K562 (cell line): ENCODE results near the gene KDM2B.

ENCODE experiments used
- BRF1 ChIP-seq: IDR thresholded peaks from 3 replicates; pipeline ENCODE4 v1.6.1; 2011; ENCODE audit warnings: borderline replicate concordance, mild to moderate bottlenecking; ENCODE audit not compliant: insufficient read length; ENCODE audit errors: extremely low read depth
- EGR1 ChIP-seq: fragments of 450-650 bp; conservative IDR thresholded peaks from 2 replicates; pipeline ENCODE4 v1.6.1; 2017; ENCODE audit warnings: mild to moderate bottlenecking
- MAZ ChIP-seq, 2 experiments: fragments of 450-650 bp in 1 of 2; sonication (generic) in 1 of 2; formaldehyde crosslinking; IDR thresholded peaks in 1 of 2; conservative IDR thresholded peaks in 1 of 2; 2 replicates each; pipeline versions ENCODE4 v1.4.0 to v1.5.0; 2020; ENCODE audit warnings: mild to moderate bottlenecking in 1 of 2, missing genetic modification reagents in 1 of 2
- MYC ChIP-seq, 2 experiments: fragments of 250-450 bp in 1 of 2; sonication (Bioruptor Pico) in 1 of 2; IDR thresholded peaks; 2 replicates each; pipeline versions ENCODE4 v1.5.1 to v1.6.1; 2012 to 2021; ENCODE audit warnings: low read depth in 2 of 2, borderline replicate concordance in 1 of 2, improper control_type of control experiment in 1 of 2, low read length in 1 of 2, mild to moderate bottlenecking in 1 of 2, moderate library complexity in 1 of 2
- RBM39 ChIP-seq: fragments of 200-400 bp; formaldehyde crosslinking; optimal IDR thresholded peaks from 2 replicates; pipeline ENCODE3; 2018; ENCODE audit warnings: low read depth, low read length
- SRSF9 ChIP-seq: fragments of 200-400 bp; formaldehyde crosslinking; IDR thresholded peaks from 2 replicates; pipeline ENCODE4 v1.6.1; 2017; ENCODE audit warnings: low read depth, low read length, borderline replicate concordance
- ZNF408 ChIP-seq: fragments of 250-450 bp; sonication (Bioruptor Pico); IDR thresholded peaks from 2 replicates; pipeline ENCODE4 v1.4.0; 2020; ENCODE audit warnings: low read depth, mild to moderate bottlenecking, moderate library complexity
- ZNF695 ChIP-seq: fragments of 450-650 bp; formaldehyde crosslinking; IDR thresholded peaks from 2 replicates; pipeline ENCODE4 v1.4.0; 2020; ENCODE audit warnings: mild to moderate bottlenecking, moderate library complexity
- ZNF76 ChIP-seq: fragments of 250-450 bp; sonication (Bioruptor Pico); IDR thresholded peaks from 2 replicates; pipeline ENCODE4 v1.4.0; 2020; ENCODE audit warnings: mild to moderate bottlenecking, moderate library complexity, borderline replicate concordance
- TF ChIP-seq, protein P1 (sequence below): fragments of 250-450 bp; sonication (Bioruptor Pico); IDR thresholded peaks from 2 replicates; pipeline ENCODE4 v1.8.0; 2021; ENCODE audit warnings: borderline replicate concordance, mild to moderate bottlenecking, moderate library complexity; ENCODE audit not compliant: poor library complexity, severe bottlenecking
- TF ChIP-seq, protein P2 (sequence below), 3 experiments: IDR thresholded peaks in 2 of 3; conservative IDR thresholded peaks in 1 of 3; 2 replicates each; pipeline ENCODE4 v1.5.1; 2011 to 2012; ENCODE audit warnings: low read length in 3 of 3, mild to moderate bottlenecking in 3 of 3, control low read depth in 2 of 3, improper control_type of control experiment in 1 of 3, inconsistent platforms in 1 of 3, low read depth in 1 of 3, mixed read lengths in 1 of 3, moderate library complexity in 1 of 3; ENCODE audit not compliant: insufficient read depth in 2 of 3
- TF ChIP-seq, protein P3 (sequence below): sonication (generic); formaldehyde crosslinking; IDR thresholded peaks from 2 replicates; pipeline ENCODE4 v1.8.0; 2022; ENCODE audit warnings: mild to moderate bottlenecking, missing genetic modification reagents, borderline replicate concordance
- TF ChIP-seq, protein P4 (sequence below): fragments of 200-800 bp; sonication (Bioruptor generic); IDR thresholded peaks from 2 replicates; pipeline ENCODE4 v1.6.1; 2017; ENCODE audit warnings: missing genetic modification characterization, missing compliant biosample characterization
- TF ChIP-seq, protein P5 (sequence below): fragments of 250-450 bp; sonication (Bioruptor Pico); IDR thresholded peaks from 2 replicates; pipeline ENCODE4 v1.5.0; 2020; ENCODE audit warnings: mild to moderate bottlenecking, borderline replicate concordance

DNA sequence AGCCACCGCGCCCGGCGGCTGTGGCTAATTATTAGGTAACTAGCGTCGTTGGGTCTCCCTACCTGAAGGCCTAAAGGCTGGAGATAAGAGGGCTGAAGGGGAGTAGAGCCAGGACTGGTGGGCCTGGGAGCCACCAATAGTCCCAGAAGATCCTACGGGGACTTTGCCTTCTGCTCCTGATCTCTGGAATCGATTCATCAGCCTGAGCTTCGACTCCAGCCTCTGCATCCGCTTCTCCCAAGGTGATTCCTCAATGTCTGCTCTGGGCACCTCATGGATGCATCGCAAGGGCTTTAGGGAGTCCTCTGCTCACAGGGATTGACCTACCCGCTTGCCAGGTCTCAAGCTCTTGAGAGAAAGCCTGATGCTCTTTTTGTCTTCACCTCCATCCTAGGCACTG is 14.7 kb upstream of the KDM2B start:
- TF ChIP-seq SRSF9 (no peak), ZNF695 (CRISPR knock-in tag) (no peak), BRF1 (no peak), ZNF76 (CRISPR knock-in tag) (no peak), MYC (IDR thresholded peaks at IDR 0.05; ENCODE audit: low read depth, low read length) (no peak), MYC (CRISPR knock-in tag; IDR thresholded peaks at IDR 0.05; ENCODE audit: borderline replicate concordance, low read depth) (no peak), RBM39 (no peak), MAZ (CRISPR knock-in tag; conservative IDR thresholded peaks at IDR 0.05 in 1 of 2, IDR thresholded peaks at IDR 0.05 in 1 of 2) (no peak), ZNF408 (no peak), EGR1 (no peak)
- TF ChIP-seq, protein P1, sequence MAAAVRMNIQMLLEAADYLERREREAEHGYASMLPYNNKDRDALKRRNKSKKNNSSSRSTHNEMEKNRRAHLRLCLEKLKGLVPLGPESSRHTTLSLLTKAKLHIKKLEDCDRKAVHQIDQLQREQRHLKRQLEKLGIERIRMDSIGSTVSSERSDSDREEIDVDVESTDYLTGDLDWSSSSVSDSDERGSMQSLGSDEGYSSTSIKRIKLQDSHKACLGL (CRISPR knock-in tag), result no peak
- TF ChIP-seq, protein P2, sequence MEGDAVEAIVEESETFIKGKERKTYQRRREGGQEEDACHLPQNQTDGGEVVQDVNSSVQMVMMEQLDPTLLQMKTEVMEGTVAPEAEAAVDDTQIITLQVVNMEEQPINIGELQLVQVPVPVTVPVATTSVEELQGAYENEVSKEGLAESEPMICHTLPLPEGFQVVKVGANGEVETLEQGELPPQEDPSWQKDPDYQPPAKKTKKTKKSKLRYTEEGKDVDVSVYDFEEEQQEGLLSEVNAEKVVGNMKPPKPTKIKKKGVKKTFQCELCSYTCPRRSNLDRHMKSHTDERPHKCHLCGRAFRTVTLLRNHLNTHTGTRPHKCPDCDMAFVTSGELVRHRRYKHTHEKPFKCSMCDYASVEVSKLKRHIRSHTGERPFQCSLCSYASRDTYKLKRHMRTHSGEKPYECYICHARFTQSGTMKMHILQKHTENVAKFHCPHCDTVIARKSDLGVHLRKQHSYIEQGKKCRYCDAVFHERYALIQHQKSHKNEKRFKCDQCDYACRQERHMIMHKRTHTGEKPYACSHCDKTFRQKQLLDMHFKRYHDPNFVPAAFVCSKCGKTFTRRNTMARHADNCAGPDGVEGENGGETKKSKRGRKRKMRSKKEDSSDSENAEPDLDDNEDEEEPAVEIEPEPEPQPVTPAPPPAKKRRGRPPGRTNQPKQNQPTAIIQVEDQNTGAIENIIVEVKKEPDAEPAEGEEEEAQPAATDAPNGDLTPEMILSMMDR (IDR thresholded peaks at IDR 0.05 in 2 of 3, conservative IDR thresholded peaks at IDR 0.05 in 1 of 3; ENCODE audit: insufficient read depth in 2 of 3, low read depth in 1 of 3, low read length in 3 of 3), result no peak
- TF ChIP-seq, protein P3, sequence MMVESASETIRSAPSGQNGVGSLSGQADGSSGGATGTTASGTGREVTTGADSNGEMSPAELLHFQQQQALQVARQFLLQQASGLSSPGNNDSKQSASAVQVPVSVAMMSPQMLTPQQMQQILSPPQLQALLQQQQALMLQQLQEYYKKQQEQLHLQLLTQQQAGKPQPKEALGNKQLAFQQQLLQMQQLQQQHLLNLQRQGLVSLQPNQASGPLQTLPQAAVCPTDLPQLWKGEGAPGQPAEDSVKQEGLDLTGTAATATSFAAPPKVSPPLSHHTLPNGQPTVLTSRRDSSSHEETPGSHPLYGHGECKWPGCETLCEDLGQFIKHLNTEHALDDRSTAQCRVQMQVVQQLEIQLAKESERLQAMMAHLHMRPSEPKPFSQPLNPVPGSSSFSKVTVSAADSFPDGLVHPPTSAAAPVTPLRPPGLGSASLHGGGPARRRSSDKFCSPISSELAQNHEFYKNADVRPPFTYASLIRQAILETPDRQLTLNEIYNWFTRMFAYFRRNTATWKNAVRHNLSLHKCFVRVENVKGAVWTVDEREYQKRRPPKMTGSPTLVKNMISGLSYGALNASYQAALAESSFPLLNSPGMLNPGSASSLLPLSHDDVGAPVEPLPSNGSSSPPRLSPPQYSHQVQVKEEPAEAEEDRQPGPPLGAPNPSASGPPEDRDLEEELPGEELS, result no peak
- TF ChIP-seq, protein P4, sequence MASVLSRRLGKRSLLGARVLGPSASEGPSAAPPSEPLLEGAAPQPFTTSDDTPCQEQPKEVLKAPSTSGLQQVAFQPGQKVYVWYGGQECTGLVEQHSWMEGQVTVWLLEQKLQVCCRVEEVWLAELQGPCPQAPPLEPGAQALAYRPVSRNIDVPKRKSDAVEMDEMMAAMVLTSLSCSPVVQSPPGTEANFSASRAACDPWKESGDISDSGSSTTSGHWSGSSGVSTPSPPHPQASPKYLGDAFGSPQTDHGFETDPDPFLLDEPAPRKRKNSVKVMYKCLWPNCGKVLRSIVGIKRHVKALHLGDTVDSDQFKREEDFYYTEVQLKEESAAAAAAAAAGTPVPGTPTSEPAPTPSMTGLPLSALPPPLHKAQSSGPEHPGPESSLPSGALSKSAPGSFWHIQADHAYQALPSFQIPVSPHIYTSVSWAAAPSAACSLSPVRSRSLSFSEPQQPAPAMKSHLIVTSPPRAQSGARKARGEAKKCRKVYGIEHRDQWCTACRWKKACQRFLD (CRISPR knock-in tag), result no peak
- TF ChIP-seq, protein P5, sequence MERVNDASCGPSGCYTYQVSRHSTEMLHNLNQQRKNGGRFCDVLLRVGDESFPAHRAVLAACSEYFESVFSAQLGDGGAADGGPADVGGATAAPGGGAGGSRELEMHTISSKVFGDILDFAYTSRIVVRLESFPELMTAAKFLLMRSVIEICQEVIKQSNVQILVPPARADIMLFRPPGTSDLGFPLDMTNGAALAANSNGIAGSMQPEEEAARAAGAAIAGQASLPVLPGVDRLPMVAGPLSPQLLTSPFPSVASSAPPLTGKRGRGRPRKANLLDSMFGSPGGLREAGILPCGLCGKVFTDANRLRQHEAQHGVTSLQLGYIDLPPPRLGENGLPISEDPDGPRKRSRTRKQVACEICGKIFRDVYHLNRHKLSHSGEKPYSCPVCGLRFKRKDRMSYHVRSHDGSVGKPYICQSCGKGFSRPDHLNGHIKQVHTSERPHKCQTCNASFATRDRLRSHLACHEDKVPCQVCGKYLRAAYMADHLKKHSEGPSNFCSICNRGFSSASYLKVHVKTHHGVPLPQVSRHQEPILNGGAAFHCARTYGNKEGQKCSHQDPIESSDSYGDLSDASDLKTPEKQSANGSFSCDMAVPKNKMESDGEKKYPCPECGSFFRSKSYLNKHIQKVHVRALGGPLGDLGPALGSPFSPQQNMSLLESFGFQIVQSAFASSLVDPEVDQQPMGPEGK (CRISPR knock-in tag), result no peak
